ENCODE results near the gene ZNF503. TPM values are rescaled to one million over a fixed set of nuclear protein-coding genes. Genes with fewer than 3 reads are reported as not detected.

ZNF503 gene
- 10 to 100 TPM in 3 of 4 donors, 1 to 10 TPM in 1; 9.9 to 15.9 (median 12.0) TPM for total RNA-seq

GRCh38 chr10:75401569-75402485 lies at the start of gene ZNF503:
ZNF503 (minus strand) TSS chr10:75401764; CDS start chr10:75401419, 345 bp downstream.
- peak; percentile 94 for DNase-seq (ENCODE audit: low spot score in 2 of 2)
- Histone ChIP-seq H3K27me3 (peaks cover 0 to 10% of the 10 kb centered on the region in 2 donors), H3K4me3 (peak within 1 kb of the TSS; percentile 75 to 95 (median 88)), H3K9me3 (no peaks in the 10 kb centered on the region), H3K36me3 (peaks cover 0 to 21% (median 0%) of the 10 kb centered on the region in 3 donors), H3K4me1 (peaks cover 0 to 52% (median 6%) of the 10 kb centered on the region in 4 donors), H3K27ac (peak within 1 kb of the TSS; percentile 90 to 97 (median 95))
- TF ChIP-seq EP300 (IDR thresholded peaks at IDR 0.05) (peak; percentile 62 to 97), POLR2A (IDR thresholded peaks at IDR 0.05) (peak; percentile 88 to 94), CTCF (IDR thresholded peaks at IDR 0.05) (peak in 4 of 5 experiments; percentile 14 to 79 (median 49))
- 0 to 1% methylated on average over 54 to 79 of the region's 88 CpGs for WGBS, 2 donors

GRCh38 chr10:75450644-75451640 lies 49.4 kb upstream of the ZNF503 start:
- 86 to 91% methylated on average over 18 of the region's 18 CpGs for WGBS, 2 donors
- Histone ChIP-seq H3K27me3 (no peaks in the 10 kb centered on the region), H3K4me3 (no peak overlapping the region), H3K4me1 (peaks cover 0 to 20% (median 5%) of the 10 kb centered on the region in 4 donors), H3K9me3 (peaks cover 0 to 8% (median 0%) of the 10 kb centered on the region in 4 donors), H3K36me3 (peaks cover 0 to 17% (median 0%) of the 10 kb centered on the region in 3 donors), H3K27ac (peak overlapping the region in 1 of 4 donors; percentile 69)
- TF ChIP-seq CTCF (IDR thresholded peaks at IDR 0.05) (no peak), EP300 (IDR thresholded peaks at IDR 0.05) (no peak), POLR2A (IDR thresholded peaks at IDR 0.05) (no peak)
- no peak for DNase-seq (ENCODE audit: low spot score in 2 of 2)

- DNase-seq (ENCODE audit: low spot score in 2 of 2) = no peak
- H3K36me3 ChIP-seq = peaks cover 0 to 23% (median 0%) of the 10 kb centered on the region in 3 donors
- peaks cover 0 to 20% (median 5%) of the 10 kb centered on the region in 4 donors for H3K4me1 ChIP-seq
- peaks cover 0 to 16% (median 2%) of the 10 kb centered on the region in 4 donors for H3K9me3 ChIP-seq
- no peak overlapping the region for H3K4me3 ChIP-seq
- H3K27me3 ChIP-seq = no peaks in the 10 kb centered on the region
- 36 to 51% methylated on average over 4 of the region's 4 CpGs for WGBS, 2 donors
- no peak overlapping the region for H3K27ac ChIP-seq
- TF ChIP-seq CTCF (IDR thresholded peaks at IDR 0.05) (no peak), EP300 (IDR thresholded peaks at IDR 0.05) (no peak), POLR2A (IDR thresholded peaks at IDR 0.05) (no peak)
These were observed 48.5 kb upstream of the ZNF503 start for GRCh38 chr10:75450075-75450445.

GRCh38 chr10:75449382-75450074 lies 48.0 kb upstream of the ZNF503 start:
- Histone ChIP-seq H3K4me3 (no peak overlapping the region), H3K36me3 (peaks cover 0 to 23% (median 0%) of the 10 kb centered on the region in 3 donors), H3K9me3 (peaks cover 0 to 21% (median 3%) of the 10 kb centered on the region in 4 donors), H3K4me1 (peaks cover 0 to 20% (median 5%) of the 10 kb centered on the region in 4 donors), H3K27me3 (no peaks in the 10 kb centered on the region), H3K27ac (no peak overlapping the region)
- no peak for DNase-seq (ENCODE audit: low spot score in 2 of 2)
- 61 to 67% methylated on average over 7 of the region's 7 CpGs for WGBS, 2 donors
- TF ChIP-seq POLR2A (IDR thresholded peaks at IDR 0.05) (no peak), EP300 (IDR thresholded peaks at IDR 0.05) (no peak)
